GM19351 (cell line): ENCODE data around the gene PKNOX2.

ENCODE experiments used
- ATAC-seq: cut with Tn5 transposase; IDR thresholded peaks from one replicate; pipeline ENCODE4 v1.9.1; 2021; ENCODE audit warnings: mild to moderate bottlenecking, moderate library complexity; ENCODE audit not compliant: unreplicated experiment

Gene PKNOX2

DNA sequence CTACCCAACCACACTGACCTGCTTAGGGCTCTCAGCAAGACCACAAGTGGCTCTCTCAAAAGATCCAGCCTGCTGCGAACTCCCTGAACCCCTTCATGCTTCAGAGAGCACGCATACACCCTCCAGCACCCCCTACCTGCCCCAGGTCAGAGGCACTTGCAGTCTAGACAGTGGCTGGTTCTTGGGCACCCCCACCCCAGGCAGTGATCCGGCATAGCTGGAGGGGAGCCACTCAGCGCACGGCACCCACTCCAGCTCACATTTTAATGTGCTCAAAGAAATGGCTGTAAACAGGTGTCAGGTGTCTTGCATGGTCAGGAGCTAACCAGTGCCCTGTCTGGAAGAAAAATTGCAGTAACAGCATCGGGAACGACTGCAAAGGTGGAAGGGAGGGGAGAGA lies 140.8 kb downstream of the PKNOX2 start:
- ATAC-seq = no peak

DNA sequence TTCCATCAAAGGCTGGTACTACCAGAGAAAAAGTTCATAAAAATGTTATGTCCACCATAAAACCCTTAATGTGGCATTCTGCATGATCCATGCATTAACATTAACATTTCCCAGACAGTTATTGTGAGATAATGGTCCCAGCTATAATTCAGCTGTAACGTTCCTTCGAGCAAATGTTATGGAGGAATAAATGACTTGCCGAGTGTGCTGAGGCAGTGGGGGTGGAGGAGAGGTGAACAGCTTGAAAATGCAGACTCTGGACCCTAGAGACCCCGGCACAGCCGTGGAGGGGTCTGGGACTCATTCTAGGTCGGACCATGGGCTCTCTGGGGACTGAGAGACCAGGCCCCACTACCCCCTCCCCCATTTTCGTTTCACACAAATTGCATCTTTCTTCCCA lies 141.9 kb downstream of the PKNOX2 start:
- no peak for ATAC-seq

DNA sequence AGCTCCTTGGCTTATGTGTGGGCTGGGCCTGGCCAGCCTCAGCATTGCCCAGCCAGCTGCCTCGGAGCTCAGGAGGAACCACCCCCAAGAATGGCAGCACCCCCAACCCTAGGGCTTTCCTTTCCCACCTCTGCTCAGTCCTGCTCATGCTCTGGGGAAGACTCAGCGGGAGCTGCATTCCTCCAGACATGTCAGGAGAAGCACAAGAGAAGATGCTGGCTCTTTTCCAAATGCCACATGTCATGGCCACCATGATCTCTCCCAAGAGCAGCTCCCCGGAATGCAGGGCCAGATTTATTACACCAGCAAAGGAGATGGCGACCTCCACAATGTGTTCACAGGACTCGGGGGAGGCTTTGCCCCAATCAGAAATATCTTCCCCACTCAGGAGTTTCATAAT lies 143.7 kb downstream of the PKNOX2 start:
- no peak for ATAC-seq

DNA sequence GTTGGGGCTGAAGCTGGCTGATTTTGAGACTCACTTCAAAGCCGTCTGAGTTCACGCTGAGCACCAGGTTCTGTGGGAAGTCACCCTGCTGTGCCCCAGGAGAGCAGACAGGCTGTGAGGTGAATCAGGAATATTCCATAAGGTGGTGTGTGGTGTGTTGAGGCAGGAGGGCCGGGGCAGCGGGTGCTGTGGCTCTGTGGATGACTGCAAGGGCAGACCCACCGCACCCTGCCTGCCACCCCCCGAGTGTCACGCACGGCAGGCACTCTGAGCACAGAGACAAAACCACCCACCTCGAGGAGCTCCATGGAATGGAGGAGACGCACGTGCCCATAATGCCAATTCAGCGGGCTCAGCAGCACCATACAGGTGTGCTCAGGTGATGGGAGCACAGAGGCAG lies 147.8 kb downstream of the PKNOX2 start:
- ATAC-seq = no peak

DNA sequence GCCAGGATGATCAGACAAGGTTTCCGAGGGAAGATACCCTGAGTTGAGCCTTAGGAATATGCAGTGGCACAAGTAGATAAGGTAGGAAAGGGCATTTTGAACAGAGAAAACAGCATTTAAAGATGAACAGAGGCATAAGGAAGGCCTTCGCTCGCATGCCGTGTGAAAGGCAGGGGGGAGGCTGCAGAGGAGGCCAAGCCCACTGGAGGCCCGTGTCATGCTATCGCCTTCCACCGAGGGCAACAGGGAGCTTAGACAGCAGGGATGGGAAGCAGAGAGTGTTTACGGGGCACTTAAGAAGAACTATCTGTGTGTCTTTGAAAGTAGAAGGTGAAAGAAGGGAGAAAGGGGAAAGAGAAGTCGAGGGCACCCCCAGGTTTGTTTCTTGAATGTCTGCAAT lies 148.3 kb downstream of the PKNOX2 start:
- ATAC-seq = no peak

DNA sequence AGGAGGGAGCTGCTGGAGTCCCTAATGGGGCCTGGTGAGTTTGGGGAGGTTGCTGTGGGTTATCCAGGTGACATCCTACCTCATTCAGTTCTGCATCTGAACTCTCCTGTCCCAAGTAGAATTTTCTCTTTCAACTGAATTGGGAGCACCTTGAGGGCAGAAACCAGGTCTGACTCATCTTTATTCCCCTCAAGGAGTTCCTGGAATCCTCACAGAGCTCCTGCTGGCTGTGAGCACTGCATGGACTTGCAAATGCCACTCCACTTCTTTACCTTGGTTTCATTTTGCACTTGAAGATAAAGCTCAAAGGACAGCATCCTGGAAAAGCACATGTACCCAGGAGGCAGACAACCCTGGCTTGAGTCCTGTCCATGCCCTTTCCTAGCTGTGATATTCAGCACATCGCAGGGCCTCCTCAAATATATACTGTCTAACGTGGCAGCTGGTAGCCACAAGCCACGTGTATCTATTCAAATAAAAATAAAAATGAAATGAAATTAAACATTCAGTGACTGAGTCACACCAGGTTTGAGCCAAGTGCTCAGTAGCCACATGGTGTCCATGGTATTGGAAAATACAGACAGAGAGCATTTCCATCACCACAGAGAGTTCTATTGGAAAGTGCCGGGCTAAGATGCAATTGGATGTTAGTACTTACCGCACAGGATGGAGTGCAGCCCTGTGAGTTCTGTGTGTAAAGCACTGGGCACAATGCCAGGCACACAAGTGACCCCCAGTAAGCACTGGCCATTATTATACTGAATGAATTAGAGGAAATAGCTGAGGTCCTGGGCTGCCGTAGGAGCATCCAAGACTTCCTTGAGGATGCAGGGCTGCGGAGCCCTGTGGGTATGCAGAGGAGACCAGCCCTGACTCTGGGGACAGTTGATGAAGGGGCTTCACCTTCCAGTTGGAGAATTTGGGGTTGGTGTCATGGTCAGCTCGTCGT lies 149.0 kb downstream of the PKNOX2 start:
- no peak for ATAC-seq

DNA sequence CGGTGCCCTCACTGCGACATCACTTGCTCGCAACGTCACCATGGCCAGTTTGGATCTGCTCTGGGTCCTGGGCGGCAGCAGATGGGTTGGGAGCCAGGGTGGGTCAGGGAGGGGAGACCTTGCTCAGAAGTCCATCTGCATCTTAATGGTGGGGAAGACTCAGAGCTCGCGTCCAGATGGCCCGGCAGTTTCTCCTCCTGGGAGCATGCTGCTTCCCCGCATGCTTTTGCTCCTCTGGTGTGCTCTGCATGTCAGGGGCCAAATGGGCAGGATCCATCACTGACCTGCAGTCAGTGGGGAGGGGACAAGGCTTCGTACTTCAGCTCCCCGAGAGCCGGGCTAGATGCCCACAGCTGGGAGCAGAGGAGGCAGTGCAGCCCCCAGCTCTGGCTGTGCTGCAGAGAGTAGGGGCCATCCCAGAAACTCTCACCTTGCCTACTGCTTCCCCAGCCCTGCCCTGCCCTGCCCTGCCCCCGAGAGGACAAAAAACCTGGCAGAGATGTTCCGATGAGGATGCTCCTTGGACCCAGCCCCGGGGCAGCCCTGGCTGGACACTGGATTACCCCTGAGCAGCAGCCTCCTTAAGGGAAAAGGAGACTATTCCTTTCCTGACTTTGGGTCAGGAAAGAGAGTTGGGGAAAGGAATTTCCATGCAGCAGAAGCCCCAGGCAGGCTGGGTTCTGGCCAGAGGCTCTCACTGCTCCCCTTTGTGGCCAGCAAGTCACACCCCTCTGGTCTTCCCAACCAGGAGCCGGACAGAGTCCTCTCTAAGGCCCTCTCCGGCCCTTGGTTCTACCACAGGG lies 149.9 kb downstream of the PKNOX2 start:
- no peak for ATAC-seq

DNA sequence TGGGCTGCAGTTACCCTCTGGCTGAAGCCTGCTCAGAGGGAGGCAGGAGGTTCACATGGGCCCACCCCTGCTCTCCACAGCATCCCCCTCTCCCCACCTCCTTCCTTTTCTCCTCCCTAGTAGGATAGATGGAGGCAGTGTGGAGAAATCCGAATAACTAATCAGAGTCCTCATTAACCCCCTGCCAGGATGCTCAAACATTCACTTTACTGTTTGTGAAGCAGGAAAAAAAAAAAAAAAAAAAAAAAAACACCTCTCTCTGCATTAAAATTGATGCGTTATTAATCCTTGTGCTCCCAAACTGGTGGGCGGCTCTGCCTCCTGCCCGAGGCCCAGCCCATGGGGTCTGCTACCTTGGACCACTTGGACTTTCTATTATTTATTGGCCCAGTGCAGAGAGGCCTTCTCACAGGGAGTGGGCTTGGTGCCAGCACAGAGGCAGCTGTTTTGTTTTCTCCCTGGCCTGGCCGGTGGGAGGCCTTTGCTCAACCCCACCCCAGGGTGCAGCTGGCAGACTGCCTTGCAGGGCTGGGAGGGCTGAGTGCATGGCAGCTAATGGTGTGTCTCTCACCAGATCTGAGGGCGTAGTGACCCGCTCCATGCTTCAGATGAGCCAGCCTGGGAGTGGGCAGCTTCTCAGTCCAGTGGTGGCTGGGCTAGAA lies 150.7 kb downstream of the PKNOX2 start:
- ATAC-seq = no peak

DNA sequence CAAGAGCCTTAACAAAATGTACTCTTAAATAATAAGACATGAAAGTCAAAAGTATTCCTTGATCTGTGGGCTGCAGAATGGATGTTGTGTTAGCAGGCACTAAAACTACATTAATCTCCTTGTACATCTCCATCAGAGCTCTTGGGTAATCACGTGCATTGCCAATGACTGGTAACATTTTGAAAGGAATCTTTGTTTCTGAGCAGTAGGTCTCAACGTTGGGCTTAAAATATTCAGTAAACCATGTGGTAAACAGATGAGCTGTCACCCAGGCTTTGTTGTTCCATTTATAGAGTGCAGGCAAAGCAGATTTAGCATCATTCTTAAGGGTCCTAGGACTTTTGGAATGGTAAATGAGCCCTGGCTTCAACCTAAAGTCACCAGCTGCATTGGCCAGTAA lies 152.9 kb downstream of the PKNOX2 start:
- no peak for ATAC-seq

DNA sequence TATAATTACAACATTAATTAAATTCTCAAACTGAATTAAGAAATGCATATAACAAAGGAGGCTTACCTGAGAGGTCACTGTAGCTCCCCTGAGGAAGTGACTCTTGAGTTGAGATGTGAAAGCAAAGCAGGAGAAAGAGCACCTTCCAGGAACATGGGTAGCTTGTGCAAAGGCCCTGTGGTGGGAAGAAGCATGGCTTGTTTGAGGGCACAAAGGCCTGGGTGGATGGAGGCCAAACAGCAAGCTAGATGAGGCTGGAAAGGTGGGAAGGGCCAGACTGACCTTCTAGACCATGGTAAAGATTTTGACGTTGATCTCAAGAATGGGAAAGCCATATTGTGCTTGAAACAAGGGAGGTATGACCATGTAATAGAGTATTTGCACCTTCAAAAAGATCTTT lies 155.1 kb downstream of the PKNOX2 start:
- no peak for ATAC-seq

DNA sequence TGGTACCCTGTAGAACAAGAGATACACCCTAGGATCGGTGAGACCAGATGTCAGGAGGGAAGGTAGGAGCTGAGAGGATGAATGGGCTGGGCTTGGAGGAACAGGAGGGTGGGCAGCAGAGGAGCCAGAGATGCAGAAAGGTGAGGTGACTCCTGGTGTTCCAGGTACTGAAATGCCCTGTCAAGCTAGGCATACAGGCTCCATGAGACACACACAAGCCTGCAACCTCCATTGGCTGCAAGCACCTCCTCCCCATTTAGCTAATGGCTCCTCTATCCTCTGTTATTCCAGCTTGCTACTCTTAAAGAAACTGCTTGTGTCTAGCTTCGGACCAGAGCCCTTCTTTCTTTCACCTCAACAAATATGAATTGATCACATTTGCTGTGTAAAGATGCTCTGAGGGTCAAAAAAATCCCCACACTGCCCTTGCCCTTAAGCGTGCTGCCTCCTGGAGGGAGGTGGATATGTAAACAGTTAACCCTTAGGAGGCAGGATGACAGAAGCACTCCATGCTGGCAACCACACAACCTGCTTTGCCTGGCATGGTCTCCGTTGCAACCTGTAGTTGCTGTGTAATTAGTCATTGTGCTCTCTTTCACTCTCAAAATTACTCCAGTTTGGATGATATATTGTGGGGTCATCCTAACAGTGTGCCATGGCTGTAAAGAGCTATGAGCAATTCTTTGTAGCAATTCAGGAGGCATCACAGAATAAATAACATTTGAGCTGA lies 156.0 kb downstream of the PKNOX2 start:
- ATAC-seq = no peak

DNA sequence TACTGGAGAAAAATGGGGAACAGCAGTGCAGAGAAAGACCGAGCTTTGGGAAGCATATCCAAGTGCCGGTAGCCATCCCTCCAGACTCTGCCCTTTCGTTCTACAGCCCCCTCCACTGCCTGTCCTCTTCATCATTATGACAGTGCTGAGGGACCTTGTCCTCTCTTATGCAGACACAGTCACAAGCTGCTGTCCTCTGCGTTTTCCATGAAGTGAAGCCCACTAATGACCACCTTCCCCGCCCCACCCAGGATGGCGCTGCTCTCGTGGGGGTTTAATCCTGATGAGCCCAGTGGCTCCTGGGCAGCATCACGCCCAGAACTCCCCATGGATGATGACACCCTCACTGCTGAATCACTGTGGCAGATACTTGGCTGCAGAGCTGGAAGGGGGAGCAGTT lies 157.7 kb downstream of the PKNOX2 start:
- ATAC-seq = no peak

DNA sequence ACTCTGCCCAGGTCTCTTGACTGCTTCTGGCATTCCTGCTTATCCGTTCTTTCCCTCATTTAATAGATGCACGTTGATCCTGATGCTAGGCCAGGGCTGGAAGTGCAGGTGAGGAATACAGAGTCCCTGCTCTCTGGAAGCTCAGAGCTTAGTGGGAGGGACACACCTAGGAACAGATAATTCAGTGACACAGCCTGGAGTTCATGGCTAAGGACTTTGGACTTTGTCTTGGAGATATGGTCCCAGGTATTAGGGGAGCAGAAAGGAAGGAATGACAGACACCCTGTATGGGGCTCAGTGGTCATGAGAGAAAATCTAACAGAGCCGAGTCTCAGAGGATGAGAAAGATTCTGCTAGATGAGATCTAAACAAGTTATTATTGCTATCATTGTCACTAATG lies 160.6 kb downstream of the PKNOX2 start:
- ATAC-seq = no peak

DNA sequence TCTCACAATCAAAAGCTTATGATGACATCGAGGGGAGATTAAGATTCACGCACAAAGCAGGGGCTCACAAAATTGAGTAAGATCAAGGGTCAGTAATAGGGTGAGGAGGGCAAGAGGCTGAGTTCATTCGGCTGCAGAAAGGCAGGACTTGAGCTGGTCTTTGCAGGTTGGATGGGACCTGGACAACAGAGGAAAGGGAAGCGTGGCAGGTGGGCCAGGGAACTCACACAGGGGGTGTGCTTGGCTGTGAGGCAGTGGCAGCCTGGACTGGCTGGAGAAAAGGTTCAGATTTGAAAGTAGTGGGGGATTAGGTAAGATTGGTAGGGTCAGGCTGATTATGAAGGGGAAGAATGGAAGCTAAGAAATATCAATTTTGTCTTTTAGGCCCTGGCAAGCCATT lies 161.6 kb downstream of the PKNOX2 start:
- no peak for ATAC-seq

DNA sequence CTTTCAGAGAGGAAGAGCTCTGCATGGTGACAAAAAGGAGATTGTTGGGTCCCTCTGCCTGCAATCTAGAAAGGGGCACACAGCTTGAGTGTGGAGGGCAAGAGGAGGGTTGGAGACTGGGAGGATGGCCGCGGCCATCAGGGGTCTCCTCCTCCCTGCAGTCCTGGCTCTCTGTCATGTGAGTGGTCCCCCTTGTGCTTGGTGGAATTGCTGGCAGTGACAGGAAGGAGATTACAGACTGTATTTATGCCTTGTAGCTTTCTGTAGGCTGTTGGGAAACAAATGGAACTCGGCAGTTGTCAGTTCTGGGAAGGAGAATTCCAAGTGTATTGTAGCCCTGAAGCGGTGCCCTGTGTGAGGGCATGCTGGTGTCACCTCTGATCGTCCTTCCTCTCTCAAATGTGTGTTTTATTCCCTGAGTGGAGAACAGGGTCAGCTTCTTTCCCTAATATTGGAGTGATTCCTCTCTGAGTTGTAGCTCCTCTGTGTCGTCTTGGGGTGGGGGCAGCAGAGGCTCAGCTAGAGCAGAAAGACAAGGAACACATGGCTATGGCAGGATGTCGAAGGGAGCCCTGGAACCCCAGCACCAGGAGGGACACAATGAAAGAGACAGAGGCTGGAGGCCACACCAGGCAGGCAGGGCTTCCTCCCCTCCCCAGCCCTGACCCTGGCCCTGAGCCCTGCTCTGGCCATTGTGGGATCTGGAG lies 163.1 kb downstream of the PKNOX2 start:
- no peak for ATAC-seq

DNA sequence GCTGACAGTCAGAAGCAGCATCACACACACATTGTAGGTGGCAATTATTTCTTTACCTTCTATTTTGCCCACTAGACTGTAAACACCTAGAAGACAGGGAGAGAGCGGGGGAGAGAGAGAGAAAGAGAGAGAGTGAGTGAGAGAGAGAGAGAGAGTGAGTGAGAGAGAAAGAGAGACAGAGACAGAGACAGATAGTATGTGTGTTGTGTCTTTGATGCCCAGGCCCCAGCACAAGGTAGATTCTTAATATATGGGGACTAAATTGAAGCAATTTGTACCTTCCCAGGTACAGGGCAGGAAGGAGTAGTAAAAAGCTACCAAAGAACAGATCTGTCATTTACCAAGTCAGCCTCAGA lies 163.7 kb downstream of the PKNOX2 start:
- no peak for ATAC-seq

DNA sequence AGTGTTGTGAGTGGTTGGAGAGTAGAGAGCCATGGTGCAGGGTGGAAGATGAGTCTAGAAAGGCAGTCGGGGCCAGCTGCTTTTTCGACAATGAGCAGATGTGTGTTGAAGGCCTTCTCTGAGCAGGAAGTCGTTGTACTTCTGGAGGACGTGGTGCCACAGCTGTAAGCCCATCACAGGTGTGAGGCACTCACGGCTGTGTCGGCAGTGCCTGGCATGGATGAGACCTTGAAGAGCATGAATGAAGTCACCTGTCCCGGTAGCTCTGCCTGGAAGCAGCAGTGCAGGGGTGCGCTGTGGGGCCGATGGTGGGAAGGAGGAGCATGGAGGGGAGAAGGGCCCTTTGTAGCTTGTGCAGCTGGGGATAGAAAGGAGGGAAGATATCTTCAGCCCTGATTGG lies 165.2 kb downstream of the PKNOX2 start:
- ATAC-seq = no peak

DNA sequence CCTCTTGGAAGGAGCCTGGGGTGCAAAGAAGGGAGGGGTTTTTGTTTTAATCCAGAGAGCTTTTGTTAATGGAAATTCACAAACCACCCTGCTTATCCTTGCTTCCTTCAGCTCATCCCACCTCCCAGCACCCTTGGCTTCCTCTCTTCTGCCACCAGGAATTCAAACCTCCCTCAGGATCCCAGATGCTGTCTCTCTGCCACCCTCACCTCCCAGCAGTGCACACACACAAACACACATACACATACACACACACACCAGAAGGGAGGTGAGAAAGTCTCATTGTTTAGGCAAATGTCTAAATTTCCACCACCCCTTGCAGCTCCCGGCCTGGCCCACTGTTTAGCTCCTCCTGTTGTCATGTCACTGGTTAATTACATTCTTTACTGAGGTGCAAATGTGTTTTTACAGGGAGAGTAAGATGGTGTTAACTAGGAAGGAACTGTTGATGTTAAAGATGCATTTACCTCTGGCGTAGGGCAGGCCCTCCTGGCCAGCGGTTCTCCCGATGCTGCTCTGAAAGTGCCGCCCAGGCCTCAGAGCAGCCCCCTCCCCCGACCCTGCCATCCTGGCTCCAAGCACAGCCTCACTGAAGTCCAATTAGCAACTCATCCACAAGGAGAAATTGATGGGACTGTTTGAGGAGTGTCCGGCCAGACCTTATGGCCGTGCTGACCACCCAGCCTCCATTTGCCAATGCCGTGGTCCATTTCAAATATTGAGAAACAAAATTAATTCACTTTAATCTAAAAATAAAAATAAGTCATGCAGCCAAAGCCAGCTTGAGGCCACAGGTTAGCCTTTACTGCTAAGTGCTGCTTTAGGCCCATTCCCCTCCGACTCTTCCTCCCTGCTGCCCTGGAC lies 166.1 kb downstream of the PKNOX2 start:
- no peak for ATAC-seq

DNA sequence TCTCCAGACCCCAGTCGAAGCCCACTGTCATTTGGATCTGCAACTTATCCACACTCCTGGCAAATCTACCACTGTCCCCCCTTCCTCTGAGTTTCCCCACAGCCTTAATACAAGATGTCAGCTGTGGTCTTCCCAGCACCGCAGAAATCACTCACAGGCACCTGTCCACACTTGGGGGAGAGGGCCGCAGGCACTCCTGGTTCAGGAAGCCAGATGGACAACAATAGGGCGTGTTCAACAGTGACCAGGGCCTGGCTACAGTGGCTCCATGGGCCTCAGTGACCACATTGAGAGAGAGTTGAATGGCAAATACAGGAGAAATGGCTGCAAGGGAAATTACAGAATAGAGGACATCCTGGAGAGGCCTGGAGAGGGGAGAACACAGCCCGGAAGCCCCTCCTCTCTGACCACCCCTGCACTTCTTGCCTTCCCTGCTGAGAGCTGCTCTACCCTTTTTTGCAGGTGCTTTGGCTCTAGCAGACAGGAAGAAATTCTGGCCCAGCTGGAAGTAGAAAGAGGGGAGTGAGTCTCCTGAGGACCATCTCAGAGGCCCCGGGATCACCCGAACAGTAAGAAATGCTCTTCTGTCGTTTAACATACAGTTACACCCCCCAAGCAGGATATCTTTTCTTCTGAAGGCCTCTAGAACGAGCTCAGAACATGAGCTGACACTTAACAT lies 166.9 kb downstream of the PKNOX2 start:
- no peak for ATAC-seq
